ENCODE results near the gene MDN1. TPM values are rescaled to one million over a fixed set of nuclear protein-coding genes. Genes with fewer than 3 reads are reported as not detected.

MDN1 gene
- total RNA-seq, 1 experiment from 2014 or later = 53.6 TPM

DNA sequence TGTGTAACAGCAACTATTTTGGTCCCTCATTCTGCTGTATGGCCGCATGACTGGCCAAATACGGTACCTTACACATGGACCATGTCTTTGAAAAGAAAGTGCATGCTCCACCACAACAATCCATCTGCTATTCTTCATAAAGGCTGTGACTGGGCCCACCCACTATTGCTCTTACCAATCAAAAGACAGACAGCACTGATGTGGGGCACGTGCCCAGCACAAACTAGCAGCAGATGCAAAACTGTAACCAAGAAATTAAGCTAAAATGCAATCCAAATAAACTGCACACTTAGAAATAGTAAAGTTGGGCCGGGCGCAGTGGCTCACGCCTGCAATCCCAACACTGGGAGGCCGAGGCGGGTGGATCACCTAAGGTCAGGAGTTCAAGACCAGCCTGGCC is 20.5 kb downstream of the MDN1 start:
- RAD21 ChIA-PET (ENCODE audit: low non-redundant PET in 1 of 2, low total read pairs in 2 of 2, uncharacterized antibody in 2 of 2, unreplicated experiment in 2 of 2) = no interaction called here
- no peak overlapping the region for H3K27ac ChIP-seq (ENCODE audit: low read depth, low read length)
- no peak overlapping the region for H3K4me2 ChIP-seq (ENCODE audit: low read length)
- H3K4me1 ChIP-seq (ENCODE audit: control insufficient read depth in 1 of 2, insufficient read depth in 2 of 2, low read length in 2 of 2) = no peaks in the 10 kb centered on the region
- no peak overlapping the region for H3K9ac ChIP-seq (ENCODE audit: low read length)
- H4K20me1 ChIP-seq (ENCODE audit: insufficient read depth) = peaks cover 5% of the 10 kb centered on the region; the same call in 1 of the 2 replicates
- no peak for DNase-seq (ENCODE audit: low read depth, low spot score)
- H3K79me2 ChIP-seq (ENCODE audit: insufficient read depth, low read length) = peaks cover 94% of the 10 kb centered on the region
- no peaks in the 10 kb centered on the region for H3K27me3 ChIP-seq (ENCODE audit: insufficient read depth, low read length)
- no peak; the same call in 1 of the 2 replicates for ATAC-seq
- H3K4me3 ChIP-seq (replicated peaks in 1 of 2; ENCODE audit: low read depth in 1 of 2, low read length in 2 of 2) = no peak overlapping the region
- no peaks in the 10 kb centered on the region for H3K9me2 ChIP-seq (ENCODE audit: insufficient read depth)
- POLR2A ChIA-PET = no interaction called here
- intact Hi-C loops (cut with micrococcal nuclease) = loop anchor here (10.0 kb wide), 1 partner anchor 364 kb away; the partner anchor contains the start of gene ANKRD6
- H3K9me3 ChIP-seq (ENCODE audit: control insufficient read depth in 1 of 2, insufficient read depth in 1 of 2, low read depth in 1 of 2, low read length in 2 of 2) = no peaks in the 10 kb centered on the region
- peaks cover 8 to 18% of the 10 kb centered on the region in 2 experiments; a peak in 3 of 4 replicates for H3K36me3 ChIP-seq (ENCODE audit: control insufficient read depth in 1 of 2, insufficient read depth in 2 of 2, low read length in 2 of 2)
- no peak overlapping the region for H2AFZ ChIP-seq (ENCODE audit: low read depth, low read length, poor library complexity, severe bottlenecking)
- CTCF ChIA-PET = no interaction called here
- TF ChIP-seq, protein P1, sequence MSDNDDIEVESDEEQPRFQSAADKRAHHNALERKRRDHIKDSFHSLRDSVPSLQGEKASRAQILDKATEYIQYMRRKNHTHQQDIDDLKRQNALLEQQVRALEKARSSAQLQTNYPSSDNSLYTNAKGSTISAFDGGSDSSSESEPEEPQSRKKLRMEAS (IDR thresholded peaks at IDR 0.05) = no peak
- no peak for TF ChIP-seq CBX3 (IDR thresholded peaks at IDR 0.05; ENCODE audit: low read depth)
- no peak for TF ChIP-seq YY1 (IDR thresholded peaks at IDR 0.05; ENCODE audit: extremely low read depth, insufficient replicate concordance, low read depth, low read length)
- TF ChIP-seq CEBPB (IDR thresholded peaks at IDR 0.05; ENCODE audit: low read depth) = no peak
- TF ChIP-seq JUND (IDR thresholded peaks at IDR 0.05) = no peak
- TF ChIP-seq, protein P2, sequence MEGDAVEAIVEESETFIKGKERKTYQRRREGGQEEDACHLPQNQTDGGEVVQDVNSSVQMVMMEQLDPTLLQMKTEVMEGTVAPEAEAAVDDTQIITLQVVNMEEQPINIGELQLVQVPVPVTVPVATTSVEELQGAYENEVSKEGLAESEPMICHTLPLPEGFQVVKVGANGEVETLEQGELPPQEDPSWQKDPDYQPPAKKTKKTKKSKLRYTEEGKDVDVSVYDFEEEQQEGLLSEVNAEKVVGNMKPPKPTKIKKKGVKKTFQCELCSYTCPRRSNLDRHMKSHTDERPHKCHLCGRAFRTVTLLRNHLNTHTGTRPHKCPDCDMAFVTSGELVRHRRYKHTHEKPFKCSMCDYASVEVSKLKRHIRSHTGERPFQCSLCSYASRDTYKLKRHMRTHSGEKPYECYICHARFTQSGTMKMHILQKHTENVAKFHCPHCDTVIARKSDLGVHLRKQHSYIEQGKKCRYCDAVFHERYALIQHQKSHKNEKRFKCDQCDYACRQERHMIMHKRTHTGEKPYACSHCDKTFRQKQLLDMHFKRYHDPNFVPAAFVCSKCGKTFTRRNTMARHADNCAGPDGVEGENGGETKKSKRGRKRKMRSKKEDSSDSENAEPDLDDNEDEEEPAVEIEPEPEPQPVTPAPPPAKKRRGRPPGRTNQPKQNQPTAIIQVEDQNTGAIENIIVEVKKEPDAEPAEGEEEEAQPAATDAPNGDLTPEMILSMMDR (IDR thresholded peaks at IDR 0.05 in 2 of 3, conservative IDR thresholded peaks at IDR 0.05 in 1 of 3; ENCODE audit: borderline replicate concordance in 1 of 3, insufficient read depth in 1 of 3, low read depth in 2 of 3, low read length in 2 of 3) = no peak
- TF ChIP-seq, protein P3, sequence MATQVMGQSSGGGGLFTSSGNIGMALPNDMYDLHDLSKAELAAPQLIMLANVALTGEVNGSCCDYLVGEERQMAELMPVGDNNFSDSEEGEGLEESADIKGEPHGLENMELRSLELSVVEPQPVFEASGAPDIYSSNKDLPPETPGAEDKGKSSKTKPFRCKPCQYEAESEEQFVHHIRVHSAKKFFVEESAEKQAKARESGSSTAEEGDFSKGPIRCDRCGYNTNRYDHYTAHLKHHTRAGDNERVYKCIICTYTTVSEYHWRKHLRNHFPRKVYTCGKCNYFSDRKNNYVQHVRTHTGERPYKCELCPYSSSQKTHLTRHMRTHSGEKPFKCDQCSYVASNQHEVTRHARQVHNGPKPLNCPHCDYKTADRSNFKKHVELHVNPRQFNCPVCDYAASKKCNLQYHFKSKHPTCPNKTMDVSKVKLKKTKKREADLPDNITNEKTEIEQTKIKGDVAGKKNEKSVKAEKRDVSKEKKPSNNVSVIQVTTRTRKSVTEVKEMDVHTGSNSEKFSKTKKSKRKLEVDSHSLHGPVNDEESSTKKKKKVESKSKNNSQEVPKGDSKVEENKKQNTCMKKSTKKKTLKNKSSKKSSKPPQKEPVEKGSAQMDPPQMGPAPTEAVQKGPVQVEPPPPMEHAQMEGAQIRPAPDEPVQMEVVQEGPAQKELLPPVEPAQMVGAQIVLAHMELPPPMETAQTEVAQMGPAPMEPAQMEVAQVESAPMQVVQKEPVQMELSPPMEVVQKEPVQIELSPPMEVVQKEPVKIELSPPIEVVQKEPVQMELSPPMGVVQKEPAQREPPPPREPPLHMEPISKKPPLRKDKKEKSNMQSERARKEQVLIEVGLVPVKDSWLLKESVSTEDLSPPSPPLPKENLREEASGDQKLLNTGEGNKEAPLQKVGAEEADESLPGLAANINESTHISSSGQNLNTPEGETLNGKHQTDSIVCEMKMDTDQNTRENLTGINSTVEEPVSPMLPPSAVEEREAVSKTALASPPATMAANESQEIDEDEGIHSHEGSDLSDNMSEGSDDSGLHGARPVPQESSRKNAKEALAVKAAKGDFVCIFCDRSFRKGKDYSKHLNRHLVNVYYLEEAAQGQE (IDR thresholded peaks at IDR 0.05; ENCODE audit: low read depth) = no peak
- TF ChIP-seq POLR2A (IDR thresholded peaks at IDR 0.05; ENCODE audit: borderline replicate concordance, extremely low read depth, insufficient read depth, insufficient read length) = no peak
- BruUV-seq (replicated peaks) = no TSS peak
